ENCODE data around the gene ZMYND11.

The ZMYND11 gene

DNA sequence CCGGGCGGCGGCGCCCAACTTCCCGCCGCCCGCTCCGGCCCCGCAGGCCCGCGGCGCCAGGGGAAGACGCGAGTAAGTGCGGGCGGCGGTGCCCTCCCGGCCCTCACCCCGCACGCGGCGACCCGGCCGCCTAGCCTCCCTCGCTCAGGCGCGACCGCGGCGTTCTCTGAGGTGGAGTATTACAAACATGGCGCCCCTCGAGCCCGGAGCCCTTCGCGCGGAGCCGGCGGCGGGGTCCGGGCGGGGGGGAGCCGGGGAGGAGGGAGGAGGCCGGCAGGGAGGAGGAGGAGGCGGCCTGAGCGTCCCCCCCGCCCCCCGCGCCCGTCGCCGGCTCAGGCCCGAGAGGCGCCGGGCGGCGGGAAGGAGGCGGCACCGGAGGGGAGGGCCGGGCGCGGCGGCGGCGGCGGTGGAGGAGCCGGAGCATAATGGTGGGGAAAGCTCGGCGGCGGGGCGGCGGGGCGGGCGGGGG lies at the start of gene ZMYND11:
TSS of gene ZMYND11 (plus strand) at position 324 of the 469 bp plus-strand sequence. CDS start 44,558 bp downstream, outside the sequence.
- peak; percentile 44 for DNase-seq (ENCODE audit: low read depth, low spot score)

DNA sequence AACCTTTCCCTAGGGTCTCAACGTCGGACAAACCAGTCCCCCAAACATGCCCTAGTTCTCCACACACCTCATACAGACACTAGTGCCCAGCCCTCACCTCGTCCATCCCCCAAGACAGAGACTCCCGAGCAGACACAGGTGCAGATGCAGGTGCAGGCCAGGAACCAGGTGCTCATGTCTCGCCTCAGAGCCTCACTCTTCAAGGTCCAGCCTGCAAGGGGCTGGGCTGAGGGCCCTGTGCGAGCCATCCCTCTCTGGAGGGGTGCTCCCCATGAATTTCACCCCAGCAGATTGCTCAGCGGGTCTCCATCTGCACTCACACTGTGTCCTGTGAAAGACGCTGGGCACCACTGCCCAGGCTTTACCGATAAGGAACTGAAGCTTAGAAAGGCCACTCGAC lies 49.2 kb upstream of the ZMYND11 start:
- no peak for DNase-seq (ENCODE audit: low read depth, low spot score)

- DNase-seq (ENCODE audit: low read depth, low spot score): no peak
Measured at GRCh38 chr10:87177-88080, 47.8 kb upstream of the ZMYND11 start.

DNA sequence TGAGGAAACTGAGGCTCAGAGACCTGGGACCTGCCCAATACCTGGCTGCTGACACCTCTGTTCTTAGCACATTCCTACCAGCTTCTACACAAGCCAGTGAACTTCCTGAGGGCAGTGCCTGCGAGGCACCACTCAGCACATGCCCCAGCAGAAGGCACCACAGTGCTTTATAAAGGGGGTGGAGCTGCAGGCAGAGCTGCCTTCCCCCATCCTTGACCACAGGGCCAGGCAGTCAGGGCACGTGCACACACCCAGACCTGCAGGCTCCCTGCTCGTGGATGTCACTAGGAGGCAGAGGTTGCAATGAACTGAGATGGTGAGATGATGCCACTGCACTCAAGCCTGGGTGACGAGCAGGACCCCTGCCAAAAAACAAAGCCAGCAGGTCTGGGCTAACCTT lies 47.0 kb upstream of the ZMYND11 start:
- no peak for DNase-seq (ENCODE audit: low read depth, low spot score)

GRCh38 chr10:89248-89647 lies 46.0 kb upstream of the ZMYND11 start:
- DNase-seq (ENCODE audit: low read depth, low spot score): no peak

DNA sequence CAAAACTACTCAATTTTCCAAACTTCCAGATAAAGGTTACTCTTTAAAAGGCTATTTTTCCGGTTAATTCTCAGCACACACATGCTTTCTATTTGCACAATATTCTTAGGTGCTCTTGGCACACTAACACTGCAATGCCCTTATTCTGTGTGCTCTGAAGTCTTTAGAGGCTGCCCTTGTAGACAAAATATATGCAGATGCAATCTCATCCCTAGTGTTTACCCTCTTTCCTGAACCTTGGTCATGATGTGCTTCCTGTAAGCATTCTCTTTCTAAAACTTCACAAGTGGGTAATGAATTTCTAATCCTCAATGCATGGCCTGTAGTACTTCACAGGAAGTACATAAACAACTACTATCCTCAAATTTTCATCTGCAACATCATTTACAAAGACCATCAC lies 45.1 kb upstream of the ZMYND11 start:
- no peak for DNase-seq (ENCODE audit: low read depth, low spot score)

- DNase-seq (ENCODE audit: low read depth, low spot score): no peak
Measured at GRCh38 chr10:91313-91712, 43.9 kb upstream of the ZMYND11 start.

DNA sequence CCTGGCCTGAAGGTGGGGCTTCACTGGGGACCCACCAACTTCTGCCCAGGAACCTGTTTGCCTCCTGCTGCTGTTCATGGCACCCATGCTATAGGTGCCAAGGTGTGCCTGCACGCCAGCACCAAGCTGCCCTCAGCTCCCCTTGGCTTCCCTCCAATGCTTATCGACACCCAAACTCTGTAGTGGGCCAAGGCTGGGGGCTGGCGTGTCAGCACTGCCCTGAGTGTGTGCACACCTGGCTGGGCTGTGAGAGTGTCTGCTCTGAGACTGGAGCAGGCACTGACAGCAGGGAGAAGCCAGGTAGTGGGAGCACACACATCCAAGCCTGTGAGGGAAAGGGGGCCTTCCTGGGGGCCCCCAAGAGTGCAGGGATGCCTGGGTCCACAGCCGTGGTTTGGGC lies 43.1 kb upstream of the ZMYND11 start:
- DNase-seq (ENCODE audit: low read depth, low spot score): no peak

DNA sequence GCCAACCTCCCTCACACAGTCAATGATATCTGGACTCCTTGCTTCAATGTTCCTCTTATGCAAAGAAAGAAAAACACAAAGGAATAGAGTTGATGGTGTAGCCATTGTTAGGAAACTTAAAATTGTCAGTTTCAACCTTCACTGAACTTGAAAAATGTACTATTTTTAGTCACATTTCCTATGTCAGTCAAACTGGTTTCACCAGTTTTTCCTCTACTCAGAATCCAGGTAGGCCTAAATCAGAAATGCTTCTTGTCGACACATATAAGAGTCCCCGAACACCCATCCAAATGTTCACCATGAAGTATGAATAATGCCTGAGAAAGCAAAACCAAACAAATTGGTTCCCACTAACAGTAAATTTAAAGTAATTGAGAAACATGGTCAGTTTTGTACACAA lies 42.4 kb upstream of the ZMYND11 start:
- DNase-seq (ENCODE audit: low read depth, low spot score): no peak

DNA sequence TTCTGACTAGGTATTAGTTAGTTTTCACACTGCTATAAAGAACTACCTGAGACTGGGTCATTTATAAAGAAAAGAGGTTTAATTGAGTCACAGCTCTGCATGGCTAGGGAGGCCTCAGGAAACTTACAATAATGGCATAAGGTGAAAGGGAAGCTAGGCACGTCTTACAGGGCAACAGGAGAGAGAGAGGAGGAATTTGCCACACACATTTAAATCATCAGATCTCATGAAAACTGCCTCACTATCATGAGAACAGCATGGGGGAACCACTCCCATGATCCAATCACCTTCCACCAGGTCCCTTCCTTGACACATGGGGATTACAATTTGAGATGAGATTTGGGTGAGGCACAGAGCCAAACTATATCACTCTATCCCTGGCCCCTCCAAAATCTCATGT lies 40.6 kb upstream of the ZMYND11 start:
- no peak for DNase-seq (ENCODE audit: low read depth, low spot score)

DNA sequence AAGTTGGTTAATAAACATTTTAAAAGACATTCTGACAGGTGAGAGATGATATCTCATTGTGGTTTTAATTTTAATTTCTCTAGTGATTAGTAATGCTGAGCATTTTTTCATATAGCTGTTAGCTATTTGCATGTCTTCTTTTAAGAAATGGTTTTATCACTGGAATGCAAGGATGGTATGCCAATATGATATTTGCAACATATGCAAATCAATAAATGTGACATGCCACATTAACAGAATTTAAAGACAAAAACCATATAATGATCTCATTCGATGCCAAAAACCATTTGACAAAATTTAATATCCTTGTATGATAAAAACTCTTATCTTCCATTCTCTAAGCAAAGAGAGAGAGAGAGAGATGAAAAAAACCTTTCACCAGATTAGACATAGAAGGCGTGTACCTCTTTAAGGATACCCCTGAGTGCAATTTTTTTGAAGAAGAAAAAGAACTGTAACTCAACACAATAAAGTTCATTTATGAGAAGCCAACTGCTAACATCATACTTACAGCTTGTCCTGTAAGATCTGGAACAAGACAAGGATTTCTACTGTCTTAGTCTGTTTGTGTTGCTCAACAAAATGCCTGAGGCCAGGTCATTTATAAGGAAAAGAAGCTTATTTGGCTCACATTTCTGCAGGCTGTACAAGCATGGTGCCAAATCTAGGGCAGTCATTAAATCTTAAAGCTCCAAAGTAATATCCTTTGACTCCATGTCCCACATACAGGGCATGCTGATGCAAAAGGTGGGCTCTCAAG lies 39.7 kb upstream of the ZMYND11 start:
- no peak for DNase-seq (ENCODE audit: low read depth, low spot score)

GRCh38 chr10:96466-96865 lies 38.8 kb upstream of the ZMYND11 start:
- no peak for DNase-seq (ENCODE audit: low read depth, low spot score)

DNA sequence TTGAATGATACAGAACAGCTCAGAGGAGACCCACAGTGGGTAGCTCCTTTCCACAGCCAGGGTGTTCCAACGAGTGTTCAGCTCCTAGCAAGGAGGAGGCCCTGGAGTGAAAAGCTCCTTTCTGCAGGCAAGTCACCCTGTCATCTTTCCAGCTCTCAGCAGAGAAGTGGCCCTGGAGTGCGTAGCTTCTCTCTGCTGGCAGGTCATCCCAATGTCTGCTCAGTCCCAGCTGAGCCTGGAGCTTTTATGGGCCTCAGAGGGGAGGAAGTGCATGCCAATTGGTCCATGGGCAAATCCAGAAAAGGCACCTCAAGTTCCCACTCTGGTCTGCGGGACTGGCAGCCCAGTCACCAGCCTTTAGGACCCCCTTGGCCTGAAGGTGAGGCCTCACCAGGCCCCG lies 30.8 kb upstream of the ZMYND11 start:
- DNase-seq (ENCODE audit: low read depth, low spot score): no peak

DNA sequence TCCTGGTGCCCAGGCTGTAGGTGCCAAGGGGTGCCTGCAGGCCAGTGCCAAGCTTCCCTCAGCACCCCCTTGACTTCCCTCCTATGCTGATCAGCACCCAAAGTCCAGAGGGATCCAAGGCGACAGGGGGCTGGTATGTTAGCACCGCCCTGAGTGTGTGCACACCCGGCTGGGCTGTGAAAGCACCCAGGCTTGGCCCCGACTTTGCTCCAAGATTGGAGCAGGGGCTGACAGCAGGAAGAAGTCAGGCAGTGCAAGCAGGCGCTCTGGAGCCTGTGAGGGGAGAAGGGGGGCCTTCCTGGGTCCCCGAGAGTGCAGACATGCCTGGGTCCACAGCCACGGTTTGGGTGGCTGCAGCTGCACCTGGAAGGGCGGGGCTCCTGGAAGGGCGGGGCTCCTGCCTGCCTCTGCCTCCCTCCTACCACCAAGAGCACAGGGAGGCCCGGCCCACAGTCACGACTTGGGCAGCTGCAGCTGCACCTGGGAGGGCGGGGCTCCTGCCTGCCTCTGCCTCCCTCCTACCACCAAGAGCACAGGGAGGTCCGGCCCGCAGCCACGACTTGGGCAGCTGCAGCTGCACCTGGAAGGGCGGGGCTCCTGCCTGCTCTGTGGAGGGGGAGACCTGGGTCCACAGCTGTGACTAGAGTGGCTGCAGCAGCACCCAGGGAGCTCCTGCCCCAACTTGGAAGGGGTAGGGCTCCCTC lies 30.2 kb upstream of the ZMYND11 start:
- no peak for DNase-seq (ENCODE audit: low read depth, low spot score)

GRCh38 chr10:105806-106205 lies 29.4 kb upstream of the ZMYND11 start:
- DNase-seq (ENCODE audit: low read depth, low spot score): no peak

GRCh38 chr10:106740-107139 lies 28.5 kb upstream of the ZMYND11 start:
- DNase-seq (ENCODE audit: low read depth, low spot score): no peak

DNA sequence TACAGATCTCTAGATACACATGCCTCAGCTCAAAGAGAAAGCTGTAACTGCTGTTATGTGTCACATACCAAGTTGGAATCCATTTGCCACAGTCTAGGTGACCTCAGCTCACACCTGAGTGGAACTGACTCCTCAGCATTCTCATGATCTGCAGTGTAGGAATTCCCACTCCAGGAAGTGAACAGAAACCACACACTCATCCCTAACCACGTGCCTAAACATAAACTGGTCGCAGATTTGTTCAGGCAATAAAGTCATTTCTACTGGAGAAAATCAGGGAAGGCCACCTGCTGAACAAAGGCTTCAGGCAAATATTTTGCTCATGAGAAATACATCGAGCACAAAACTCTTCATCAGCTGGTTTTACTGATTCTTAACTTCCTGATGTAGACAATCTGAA lies 23.0 kb upstream of the ZMYND11 start:
- DNase-seq (ENCODE audit: low read depth, low spot score): no peak

GRCh38 chr10:124874-125273 lies 10.4 kb upstream of the ZMYND11 start:
- no peak for DNase-seq (ENCODE audit: low read depth, low spot score)

DNA sequence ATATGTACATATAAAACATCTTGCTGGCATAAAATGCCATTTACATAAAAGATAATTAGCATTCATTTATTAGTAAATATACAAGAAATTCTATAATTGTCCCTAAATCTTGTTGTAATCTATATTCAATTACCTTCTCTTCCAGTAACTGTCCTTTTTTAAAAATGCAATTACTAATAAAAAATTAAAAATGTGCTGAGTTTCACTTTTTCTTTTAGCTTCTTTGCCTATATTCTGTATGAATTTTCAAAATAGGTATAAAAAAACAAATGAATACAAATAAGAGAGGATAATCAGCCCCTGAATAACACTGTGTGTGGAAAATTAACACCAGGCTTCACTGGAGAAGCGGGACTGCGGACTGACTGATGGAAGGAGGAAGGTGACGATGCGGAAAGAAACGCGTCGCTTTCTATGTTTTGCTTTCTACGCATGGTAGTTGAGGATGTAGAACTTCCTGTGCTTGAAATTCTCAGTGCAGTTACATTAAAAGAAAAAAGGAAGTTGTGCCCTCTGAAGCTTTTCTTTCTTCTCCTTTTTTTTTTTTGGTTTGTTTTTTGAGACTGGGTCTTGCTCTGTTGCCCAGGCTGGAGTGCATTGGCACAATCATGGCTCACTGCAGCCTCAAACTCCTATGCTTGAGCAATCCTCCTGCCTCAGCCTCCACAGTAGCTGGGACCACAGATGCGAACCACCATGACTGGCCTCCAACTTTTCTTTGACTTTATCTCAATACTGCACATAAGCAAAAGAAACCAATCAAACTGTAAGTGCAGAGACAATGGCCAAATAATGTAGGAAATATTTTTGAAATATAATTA lies 7.4 kb upstream of the ZMYND11 start:
- no peak for DNase-seq (ENCODE audit: low read depth, low spot score)

DNA sequence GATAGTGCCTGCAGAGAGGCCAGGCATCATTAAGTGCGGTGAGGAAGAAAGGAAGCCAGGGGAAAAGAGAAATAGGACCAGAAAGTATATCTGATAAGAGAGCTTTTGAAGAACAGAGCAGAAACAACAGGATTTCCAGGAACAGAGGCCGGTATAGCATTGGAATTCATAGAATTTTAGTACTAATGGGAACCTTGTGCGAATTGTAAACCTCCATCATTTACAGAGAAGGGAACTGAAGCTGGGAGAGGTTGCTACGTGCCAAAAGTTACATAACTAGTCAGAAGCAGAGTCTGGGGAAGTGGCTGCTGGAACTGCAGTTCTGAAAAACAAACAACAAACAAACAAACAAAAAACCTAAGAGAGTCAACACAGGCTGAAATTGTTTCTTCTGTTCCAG lies 5.4 kb upstream of the ZMYND11 start:
- no peak for DNase-seq (ENCODE audit: low read depth, low spot score)

Measured in activated CD4-positive, CD25-positive, alpha-beta regulatory T cell treated with anti-CD3 and anti-CD28 coated beads, Interleukin-2, amount 50 U/mL, for 16 hours (primary cell).